Renal cortical epithelial cell (primary cell): ENCODE measurements around the gene FGF11. TPM values are rescaled to one million over a fixed set of nuclear protein-coding genes. Genes with fewer than 3 reads are reported as not detected.
"Not testable (repeated sequence)": the region's sequence is repeated elsewhere in the genome, so short reads cannot be mapped to it uniquely, and the experiment has no call there.

Experiments
- DNase-seq: peaks from one replicate; pipeline ENCODE4 v3.0.0-alpha.2; 2011; ENCODE audit warnings: low read depth
- total RNA-seq: library from RNA; depleted of rRNA; stranded (reverse); fragments of >200 nt; gene quantifications from 2 replicates; pipeline ENCODE4 v1.2.3, GENCODE V29; 2014

The FGF11 gene
- total RNA-seq, 1 donor from 2014 or later = 10.7 TPM

DNA sequence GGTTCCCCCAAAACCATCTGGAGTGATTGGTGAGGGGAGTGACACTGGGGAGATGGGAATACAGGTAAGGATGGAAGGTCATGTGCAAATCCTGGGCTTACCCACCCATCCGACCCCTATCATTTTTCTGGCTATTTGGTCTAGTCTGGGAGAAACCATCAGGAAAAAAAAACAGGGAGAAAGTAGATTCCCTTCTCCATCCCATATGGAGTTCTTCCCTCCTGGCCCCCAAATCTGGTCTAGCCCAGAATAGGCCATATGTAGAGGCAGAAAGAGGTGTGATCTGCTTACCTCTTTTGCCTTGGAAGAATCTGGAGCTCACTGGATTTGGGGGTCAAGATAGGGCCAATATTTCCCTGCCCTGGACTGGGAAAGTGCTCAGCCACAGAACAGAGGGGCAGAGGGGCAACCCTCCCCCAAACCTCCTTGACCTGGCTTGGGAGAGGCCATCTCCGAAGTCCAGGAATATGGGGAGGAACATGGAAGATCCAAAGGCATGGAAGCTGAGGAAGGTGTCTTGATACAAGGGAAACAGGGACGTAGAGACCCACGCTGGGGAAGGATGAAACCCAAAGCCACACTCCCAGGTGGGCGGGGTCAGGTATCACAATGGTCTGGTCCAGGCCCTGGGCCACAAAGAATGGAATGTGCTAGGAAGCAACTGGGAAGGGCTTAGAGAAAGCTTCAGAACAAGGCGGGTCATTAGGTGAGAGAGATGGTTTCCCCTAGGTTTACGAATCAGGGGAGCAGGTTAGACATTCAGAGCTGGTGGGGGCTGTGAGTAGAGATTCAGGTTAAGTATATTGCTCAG, 21.7 kb downstream of the FGF11 start:
- DNase-seq = no peak

DNA sequence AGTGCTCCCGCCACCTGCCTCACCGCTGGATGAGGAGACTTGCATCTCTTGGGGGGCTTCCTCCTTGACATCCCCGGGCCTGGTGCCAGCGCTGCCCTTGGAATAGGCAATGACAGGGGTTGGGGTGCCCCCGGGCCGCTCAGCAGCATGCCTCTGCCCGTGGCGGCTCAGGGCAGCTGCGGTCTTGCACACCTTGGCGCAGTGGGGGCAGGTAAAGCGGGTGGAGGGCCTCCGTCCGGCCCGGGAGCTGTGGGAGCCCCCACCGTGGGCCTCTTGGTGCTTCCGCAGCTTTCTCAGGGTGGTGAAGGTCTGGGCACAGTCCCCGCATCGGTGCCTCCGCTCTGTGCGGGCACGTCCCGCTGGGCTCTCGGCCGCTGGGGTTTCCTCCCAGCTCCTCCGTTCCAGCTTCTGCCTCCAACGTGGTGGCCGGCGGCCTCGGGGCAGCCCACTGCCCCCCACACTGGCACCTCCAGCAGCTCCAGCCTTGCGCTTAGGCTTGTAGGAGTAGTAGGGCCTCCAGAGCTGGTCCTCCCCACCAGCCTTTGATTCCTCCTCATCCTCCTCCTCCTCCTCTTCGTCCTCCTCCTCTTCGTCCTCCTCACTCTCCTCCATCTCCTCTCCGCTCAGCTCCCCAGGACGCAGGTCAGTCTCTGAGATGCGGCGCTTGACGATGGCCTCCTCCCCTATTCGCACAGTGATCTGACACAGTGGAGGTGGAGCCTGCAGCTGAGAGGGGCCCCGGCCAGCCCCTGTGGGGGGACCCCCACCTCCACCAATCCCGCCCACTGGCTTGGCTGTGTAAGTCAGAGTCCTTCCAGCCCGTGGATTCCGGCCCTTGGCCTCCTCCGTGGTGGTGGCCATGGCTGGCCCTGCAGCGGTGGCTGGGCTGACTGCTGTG, 23.4 kb downstream of the FGF11 start:
- no peak for DNase-seq

DNA sequence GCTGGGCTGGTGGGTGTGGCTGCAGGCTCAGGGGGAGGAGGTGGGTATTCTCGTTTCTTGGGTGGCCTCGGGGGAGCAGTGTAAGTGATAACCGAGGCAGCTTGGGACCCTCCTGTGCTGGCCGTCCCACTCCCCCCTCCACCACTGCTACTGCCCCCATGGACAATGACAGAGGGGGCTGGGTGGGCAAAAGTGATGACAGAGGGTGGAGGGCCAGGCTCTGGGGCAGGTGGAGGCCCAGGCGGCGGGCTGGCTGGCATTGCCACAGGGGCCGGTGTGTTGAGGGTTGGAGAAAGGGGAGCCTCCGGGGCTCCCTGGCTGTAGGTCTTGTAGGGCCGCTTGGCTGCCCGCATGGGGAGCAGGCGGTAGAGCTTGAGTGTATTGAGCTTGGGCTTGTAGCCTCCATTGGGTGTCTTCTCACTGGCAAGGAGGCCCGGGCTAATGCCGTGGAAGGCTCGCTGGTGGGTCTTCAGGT, 24.1 kb downstream of the FGF11 start:
- DNase-seq = no peak

DNA sequence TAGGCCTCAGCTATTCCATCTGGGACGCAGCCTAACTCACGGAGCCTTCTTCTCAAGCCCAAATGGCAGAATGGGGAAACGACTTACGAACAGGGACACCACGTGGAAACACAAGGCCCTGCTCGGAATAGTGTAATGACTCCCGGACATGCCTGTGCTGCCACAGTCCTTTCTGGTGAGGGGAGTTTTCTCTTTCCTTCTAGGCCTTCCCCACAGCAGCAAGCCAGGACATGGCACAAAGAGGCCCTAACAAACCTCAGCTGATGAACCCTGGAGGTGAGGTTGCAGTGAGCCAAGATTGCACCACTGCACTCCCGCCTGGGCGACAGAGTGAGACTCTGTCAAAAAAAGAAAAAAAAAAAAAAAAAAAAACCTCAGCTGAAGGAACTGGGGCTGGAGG, 24.8 kb downstream of the FGF11 start:
- DNase-seq = no peak

DNA sequence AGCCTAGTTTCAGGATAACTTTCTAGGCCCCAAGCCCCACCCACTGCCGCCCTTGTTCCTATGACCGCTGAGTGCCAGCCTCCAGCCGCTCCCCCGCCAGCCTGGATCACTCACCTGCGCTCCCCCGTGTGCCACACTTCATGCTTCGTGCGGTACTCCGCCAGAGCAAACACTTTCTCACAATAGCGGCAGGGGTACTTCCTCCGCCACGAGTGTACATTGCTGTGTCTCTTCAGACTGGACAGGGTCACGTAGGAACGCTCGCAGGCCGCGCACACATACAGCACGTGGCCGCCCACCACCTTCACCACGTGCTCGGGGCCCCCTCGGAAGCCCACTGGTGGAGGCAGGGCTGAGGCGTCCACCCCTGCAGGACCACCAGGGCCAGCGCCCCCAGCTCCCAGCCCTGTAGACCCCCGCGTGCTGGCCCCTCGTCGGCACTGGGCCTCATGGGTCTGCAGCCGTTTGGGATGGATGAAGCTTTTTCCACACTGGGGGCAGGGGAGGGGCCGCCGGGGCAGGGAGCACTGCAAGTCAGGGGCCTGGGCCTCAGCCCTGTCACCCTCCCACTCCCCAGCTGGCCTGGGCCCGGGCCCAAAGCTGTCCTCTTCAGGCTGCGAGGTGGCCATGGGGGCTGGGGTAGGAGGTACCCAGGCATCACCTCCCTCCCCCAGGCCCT, 26.4 kb downstream of the FGF11 start:
- DNase-seq = no peak

DNA sequence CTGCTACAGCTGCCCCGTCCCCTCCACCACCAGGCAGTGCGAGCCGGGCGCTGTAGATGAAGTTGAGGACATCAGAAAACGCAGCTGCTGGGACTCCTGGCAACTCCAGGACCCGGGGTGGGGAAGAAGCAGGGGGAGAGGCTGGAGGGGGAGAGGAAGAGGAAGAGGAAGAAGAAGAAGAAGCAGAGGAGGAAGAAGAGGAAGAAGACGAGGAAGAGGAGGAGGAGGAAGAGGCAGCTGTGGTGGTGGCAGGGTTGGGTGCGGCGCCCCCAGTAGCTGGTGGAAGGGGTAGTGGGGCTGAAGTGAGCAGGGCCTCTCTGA, 27.0 kb downstream of the FGF11 start:
- DNase-seq = no peak

DNA sequence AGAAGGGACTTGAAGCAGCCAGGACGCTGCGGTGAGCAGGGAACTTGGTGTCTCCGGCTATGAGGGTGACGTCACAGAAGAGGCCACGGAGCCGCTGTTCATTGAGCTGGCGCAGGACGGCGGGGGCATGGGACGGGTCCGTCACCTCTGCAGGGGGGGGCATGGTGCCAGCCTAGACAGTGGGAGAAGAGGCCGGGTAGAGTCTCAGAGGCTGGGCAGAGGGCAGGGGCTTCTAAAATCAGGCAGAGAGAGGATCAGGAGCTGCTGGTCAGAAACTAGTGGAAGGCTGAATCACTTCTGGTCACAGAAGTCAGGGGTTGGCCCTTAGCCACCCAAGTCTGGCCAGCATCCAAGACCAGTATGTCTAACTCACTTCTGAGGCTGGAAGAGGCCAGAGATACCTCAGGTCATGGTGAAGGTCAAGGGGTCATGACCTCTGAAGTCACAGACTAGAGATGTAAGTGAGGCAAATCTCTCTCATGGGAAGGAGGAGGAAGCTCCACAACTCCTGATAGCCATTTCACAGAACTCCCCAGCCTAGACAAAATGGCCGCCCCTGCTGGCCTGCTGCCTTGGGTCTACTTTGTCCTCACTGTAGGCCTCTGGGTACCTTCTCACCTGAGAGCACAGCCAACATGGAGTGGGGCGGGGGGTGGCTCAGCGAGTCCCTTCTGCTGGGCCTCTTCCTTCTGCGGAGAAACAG, 27.5 kb downstream of the FGF11 start:
- peak; percentile 55 for DNase-seq

DNA sequence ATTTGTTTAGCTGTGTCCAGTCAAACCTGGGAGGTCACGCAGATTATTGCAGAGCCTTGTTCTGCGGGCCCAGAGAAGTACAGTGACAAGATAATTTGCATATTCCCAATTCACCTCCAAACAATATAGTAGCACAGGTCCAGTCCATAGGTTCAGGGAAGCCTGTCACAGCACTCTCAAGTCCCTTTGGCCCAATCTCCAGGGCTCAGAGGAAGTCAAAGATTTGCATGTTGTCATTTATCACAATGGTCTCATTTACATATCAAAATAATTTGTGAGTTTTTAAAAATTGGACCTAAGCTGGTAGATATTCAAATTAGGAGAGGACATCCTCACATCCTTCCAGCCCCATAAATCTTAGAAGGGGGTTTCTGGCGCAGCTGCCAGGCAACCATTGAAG, 28.2 kb downstream of the FGF11 start:
- DNase-seq = no peak

DNA sequence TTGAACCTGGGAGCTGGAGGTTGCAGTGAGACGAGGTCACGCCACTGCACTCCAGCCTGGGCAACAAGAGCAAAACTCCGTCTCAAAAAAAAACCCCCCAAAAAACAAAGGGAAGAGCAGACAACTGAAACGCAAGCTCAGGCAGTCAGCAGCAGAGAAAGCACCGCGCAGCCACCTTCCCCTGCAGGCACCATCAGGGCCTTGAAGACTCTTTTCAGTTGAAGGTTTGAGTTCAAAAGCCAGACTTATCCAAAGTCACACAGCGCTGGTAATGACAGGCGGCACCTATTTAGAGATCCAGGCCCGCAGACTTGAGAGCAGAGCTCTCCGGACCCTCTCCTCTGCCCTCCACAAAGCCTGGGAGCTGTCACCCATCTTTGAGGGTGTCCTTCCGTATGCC, 29.0 kb downstream of the FGF11 start:
- DNase-seq = no peak

DNA sequence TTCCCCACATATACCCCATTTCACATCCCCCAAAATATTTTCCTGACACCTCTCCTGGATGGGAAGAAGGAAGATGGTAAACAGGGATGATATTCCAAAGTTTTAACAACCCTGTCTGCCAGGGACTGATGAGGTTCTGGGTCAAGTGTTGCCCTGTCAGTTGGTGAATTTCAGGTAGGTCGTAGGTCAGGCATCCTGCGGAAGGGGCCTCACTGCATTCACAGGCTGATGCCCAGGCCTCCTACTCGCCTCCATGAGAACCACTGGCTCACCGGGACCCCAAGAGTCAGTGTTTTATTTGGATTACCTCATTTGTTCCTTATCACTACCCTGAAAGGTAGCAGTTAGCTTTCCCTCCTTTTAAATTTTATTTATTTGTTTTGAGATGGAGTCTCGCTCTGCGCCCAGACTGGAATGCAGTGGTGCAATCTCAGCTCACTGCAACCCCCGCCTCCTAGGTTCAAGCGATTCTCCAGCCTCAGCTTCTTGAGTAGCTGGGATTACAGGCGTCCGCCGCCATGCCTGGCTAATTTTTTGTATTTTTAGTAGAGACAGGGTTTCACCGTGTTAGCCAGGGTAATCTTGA, 29.6 kb downstream of the FGF11 start:
- DNase-seq = no peak

DNA sequence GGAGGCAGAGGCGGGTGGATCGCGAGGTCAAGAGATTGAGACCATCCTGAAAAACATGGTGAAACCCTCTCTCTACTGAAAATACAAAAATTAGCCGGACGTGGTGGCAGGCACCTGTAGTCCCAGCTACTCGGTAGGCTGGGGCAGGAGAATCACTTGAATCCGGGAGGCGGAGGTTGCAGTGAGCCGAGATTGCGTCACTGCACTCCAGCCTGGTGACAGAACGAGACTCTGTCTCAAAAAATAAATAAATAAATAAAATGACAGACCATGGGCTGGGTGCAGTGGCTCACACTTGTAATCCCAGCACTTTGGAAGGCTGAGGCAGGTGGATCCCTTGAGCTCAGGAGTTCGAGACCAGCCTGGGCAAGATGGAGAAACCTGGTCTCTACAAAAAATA, 30.5 kb downstream of the FGF11 start:
- DNase-seq = not testable (repeated sequence)

DNA sequence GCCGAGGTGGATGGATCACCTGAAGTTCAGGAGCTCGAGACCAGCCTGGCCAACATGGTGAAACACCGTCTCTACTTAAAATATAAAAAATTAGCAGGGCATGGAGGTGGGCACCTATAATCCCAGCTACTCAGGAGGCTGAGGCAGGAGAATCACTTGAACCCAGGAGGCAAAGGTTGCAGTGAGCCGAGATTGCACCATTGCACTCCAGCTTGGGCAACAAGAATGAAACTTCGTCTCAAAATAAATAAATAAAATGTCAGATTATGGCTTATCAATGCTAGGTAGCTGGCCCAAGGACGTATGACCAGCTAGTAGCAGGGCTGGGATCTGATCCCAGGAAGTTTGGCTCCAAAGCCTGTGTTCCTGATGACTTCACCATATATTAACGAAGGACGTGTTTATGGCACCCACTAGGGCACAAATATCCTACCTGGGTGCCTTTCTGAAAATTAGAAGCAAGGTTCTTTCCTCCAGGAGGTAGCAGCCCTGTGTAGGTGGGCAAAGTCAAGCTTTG, 31.2 kb downstream of the FGF11 start:
- not testable (repeated sequence) for DNase-seq

DNA sequence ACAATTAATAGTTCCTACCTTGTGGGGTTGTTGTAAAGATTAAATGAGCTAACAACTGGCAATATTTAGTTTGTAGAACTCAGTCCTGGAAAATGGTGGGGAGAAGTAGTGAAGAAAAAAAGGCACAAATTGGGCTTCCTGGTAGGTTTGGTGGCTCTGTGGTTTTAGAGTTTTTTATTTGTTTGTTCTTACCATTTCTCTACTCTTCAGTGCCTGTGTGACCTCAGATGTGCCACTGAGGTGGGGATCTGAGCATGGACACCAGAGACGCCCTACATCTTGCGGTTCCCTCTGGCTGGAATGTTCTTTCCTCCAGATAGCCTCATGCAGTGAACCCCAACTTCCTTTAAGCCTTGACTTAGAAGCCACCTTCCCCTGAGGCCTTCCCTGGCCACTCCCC, 32.4 kb downstream of the FGF11 start:
- no peak for DNase-seq

DNA sequence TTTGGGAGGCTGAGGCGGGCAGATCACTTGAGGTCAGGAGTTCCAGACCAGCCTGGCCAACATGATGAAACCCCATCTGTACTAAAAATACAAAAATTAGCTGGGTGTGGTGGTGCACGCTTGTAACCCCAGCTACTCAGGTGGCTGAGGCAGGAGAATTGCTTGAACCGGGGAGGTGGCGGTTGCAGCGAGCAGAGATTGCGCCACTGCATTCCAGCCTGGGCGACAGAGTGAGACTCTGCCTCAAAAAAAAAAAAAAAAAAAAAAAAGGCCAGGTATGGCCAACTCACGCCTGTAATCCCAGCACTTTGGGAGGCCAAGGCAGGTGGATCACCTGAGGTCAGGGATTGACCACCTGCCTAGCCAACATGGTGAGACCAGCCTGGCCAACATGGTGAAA, 35.5 kb downstream of the FGF11 start:
- not testable (repeated sequence) for DNase-seq

DNA sequence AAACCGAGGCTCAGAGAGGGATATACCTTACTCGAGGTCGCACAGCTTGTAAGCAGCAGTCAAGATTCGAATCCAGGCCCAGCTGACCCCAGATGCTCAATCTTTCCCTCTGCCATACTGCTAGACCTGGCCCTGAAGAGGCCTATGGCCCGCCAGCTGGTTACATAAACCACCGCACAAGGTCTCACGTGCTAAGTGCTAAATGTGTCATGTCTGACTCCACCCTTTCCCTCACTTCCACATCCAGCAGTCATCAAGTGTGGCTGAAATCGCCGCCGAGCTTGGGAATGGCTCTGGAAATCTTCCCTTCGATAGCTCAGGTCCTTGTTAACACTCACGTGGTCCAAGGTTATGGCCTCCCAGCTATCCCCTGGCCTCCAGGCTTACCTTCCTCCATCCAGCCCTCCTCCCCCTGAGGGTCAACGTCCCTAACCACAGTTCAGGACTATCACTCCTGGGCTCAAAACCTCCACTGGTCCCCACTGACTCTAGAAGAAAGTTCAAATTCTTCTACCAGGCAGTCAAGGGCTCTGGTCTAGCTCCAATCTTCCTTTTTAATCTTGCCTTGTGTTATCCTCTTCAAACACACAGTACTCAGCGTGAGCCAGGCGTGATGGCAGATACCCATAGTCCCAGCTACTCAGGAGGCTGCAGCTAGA, 36.6 kb downstream of the FGF11 start:
- no peak for DNase-seq

DNA sequence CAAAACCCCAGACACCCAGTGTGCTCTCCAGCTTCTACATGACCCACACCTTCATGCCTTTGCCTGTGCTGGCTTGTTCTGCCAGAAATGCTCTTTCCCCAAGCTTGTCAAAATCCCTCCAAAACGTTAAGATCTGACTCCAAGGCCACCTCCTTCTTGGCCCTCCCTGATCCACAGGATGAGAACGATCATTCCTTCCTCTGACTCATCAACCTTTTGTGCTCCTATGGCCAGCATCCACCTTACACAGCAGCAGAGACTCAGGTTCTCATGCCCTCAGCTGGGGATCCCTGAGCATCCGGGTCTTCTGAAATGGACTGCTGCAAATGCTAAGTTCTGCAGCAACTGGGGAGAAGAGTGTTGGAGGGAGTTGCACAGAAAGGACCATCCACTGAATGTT, 37.2 kb downstream of the FGF11 start:
- peak; percentile 56 for DNase-seq

DNA sequence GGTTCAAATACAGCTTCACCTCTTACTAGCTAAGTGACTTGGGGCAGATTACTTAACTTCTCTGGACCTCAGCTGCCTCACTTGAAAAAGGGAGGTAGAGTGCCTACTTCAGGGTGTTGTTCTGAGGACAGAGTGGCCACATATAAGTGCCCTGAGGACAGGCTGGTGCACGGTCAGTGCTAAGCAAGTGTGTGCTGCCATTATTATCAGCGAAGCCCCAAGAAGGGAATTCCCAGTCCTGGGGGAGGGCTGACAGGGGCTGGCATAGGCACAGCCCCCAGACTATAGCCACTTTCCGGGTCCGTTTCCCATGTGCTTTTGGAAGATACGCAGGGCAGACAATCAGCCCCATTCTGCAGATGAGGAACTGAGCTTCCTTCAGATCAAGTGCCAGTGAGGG, 37.6 kb downstream of the FGF11 start:
- DNase-seq = no peak

DNA sequence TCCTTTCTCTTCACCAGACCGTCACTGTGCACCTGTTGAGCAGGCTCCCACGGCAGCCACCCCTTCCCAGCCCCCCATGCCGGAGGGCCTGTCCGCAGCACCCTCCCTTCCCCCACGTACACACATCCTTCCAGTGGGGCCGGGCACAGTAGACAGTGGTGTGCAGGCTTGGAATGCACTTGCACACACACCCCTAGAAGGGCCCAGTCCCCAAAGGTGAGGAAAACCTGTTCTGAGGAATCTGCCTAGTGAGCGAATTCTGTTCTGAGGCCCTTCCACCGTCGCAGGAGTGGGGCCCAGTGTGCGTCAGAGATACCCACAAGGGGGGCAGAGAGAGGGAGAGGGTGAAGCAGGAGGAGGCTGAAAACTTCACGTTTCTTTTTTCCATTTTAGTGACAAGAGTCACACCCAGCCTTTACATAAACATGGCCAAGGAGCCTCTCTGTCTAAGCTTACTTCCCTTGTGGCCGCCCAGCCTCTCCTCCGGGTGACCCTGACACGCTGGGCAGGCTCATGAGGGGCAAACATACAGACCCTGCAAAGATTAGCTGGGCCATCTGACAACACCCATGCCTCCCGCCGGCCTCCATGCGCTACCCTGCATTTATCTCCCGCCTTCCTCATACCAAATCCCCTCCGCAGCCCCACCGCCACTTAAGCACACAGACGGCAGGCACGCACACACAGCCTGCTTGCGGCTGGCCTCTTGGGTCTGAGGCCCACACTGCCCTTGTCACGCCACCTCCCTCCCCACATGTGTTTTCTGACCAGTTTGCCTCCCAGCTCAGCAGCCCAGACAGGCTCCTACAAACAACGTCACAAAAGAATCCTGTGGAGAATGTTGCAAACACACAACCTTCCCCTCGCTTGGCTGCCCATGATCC, 38.3 kb downstream of the FGF11 start:
- DNase-seq = peak; percentile 82
